ENCODE results near the gene ATPAF1.

The ATPAF1 gene, protein sequence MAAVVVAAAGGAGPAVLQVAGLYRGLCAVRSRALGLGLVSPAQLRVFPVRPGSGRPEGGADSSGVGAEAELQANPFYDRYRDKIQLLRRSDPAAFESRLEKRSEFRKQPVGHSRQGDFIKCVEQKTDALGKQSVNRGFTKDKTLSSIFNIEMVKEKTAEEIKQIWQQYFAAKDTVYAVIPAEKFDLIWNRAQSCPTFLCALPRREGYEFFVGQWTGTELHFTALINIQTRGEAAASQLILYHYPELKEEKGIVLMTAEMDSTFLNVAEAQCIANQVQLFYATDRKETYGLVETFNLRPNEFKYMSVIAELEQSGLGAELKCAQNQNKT

DNA sequence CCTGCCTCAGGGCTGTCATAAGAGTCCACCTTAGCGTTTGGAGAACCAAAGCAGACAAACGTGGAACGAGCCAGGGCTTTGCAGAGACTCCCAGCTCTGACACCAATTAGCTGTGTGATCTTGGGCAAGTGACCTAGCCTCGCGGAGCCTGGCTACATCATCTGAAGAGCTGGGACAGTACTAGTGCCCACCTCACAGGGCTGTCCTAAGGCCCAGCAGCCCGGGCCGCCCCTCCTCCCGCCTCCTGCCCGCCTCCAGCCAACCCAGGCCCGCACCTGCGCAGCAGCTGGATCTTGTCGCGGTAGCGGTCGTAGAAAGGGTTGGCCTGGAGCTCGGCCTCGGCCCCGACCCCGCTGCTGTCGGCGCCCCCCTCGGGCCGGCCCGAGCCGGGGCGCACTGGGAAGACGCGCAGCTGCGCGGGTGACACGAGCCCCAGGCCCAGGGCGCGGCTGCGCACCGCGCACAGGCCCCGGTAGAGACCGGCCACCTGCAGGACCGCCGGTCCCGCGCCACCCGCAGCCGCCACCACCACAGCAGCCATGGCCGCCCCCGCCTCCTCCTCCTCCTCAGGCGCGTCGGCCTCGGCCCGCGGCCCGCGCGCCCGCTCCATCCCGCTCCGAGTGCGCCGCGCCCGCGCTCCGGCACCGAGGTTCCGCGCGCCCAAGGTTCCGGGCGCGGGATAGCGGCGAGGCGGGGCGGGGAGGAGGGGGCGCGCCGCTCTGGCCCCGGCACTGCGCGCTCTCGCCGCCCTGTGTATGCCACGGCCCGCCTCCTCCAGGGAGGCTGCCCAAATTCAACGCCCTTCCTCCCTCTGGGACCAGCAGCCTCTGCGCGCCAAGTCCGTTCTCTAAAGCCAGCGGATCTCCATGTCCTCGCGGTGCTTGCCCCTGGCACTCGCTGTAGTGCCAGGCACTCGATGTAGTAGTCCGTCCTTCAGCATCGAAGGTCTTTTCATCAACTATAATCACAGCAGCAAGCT is at the start of gene ATPAF1:
TSS of gene ATPAF1 (minus strand) at position 583 of the 979 bp plus-strand sequence. CDS start at position 541, 42 bp downstream.
- in situ Hi-C loops (cut with HindIII; ENCODE audit: low sequenced_read_pairs): loop anchor here (5.0 kb wide), 1 partner anchor 61 kb away; no protein-coding TSS in a partner anchor

DNA sequence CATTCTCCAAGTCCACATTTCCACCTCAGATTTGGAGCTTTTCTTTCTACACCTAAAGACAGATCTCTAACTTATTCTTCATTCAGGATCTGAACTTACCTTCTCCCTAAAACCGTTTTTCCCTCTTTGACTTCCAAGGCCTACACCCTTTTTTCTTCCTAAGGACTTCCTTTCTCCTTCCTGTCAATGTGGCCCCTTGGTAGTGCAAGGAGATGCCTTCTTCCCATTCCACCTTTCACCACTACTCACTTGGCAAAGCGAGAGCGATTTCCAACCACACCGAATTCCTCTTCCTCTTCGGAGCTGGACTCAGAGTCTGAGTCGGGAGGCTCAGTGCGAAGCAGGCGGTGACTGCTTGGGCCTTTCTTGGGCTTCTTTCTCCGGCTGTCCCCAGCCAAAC is 49.5 kb upstream of the ATPAF1 start:
- in situ Hi-C loops (cut with HindIII; ENCODE audit: low sequenced_read_pairs): no loop called here

DNA sequence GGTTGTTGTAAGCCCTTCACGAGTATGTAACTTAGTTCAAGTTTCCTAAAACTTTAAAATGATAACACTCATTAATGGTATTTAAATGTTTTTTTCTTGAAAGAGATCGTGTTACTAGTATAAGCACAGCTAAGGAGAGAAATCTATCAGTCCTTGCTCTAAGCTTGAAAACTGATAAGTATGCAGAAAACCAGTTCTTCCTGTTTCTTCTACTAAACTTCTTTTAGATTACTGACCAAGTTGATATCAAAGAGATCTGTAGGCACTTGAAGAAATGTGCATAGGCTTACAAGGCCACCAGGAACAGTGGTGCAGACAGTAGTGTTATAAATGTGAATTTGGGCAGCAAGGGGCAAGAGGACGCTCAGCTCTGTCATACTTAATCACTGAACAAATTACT is 46.8 kb upstream of the ATPAF1 start:
- in situ Hi-C loops (cut with HindIII; ENCODE audit: low sequenced_read_pairs): no loop called here

DNA sequence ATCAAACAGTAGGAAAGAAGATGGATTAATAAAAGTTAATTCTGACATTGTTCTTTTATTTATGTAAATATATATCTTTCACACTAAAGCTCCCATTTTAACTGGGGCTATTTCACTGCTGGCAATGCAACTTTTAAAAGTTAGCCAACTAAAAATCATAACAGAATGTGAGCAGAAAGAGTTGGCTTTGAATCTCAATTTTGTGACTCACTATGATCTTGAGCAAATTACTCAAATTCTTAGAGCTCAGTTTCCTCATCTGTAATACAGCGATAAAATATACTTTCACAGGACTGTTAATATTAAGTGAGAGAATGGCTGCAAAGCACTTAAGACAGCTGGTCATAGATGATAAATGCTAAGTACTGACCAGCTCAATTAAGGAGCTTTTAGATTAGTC is 40.0 kb upstream of the ATPAF1 start:
- in situ Hi-C loops (cut with HindIII; ENCODE audit: low sequenced_read_pairs): no loop called here

DNA sequence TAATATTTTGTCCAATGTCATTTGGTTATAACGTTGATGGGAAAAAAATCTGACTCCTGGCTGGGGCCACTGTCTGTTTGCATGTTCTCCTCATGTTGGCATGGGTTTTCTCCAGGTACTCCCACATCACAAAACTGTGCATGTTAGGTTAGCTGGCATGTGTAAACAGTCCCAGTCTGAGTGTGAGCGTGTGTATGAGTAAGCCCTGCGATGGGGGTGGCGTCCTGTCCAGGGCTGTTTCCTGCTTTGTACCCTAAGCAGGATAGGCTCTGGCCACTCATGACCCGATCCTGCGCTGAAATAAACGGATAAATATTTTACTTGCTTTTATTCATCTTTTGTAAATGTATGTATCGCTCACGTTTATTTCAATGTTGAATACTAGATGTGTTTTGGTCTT is 37.2 kb upstream of the ATPAF1 start:
- in situ Hi-C loops (cut with HindIII; ENCODE audit: low sequenced_read_pairs): no loop called here

DNA sequence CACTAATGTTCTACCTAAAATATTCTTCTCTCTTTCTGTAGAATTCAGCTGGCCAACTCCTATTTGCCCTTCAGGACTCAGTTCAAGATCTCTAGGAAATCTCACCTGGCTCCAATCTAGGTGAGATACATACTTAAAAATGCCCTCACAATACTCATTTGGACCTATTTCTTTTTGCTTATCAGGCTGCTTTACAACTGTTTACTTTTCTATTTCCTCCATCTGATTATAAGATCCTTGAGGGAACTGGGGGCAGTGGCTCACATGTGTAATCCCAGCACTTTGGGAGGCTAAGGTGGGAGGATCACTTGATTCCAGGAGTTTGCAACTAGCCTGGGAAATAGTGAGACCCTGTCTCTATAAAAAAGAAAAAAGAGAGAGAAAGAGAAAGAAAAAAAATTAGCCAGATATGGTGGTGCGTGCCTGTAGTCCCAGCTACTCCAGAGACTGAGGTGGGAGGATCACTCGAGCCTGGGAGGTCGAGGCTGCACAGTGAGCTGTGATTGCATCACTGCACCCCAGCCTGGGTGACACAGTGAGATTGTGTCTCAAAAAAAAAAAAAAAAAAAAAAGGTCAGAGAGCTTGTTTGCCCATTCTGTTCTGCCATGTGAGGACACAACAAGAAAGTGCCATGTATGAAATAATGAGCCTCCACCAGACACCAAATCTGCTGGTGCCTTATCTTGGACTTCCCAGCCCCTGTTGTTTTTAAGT is 35.9 kb upstream of the ATPAF1 start:
- in situ Hi-C loops (cut with HindIII; ENCODE audit: low sequenced_read_pairs): no loop called here

DNA sequence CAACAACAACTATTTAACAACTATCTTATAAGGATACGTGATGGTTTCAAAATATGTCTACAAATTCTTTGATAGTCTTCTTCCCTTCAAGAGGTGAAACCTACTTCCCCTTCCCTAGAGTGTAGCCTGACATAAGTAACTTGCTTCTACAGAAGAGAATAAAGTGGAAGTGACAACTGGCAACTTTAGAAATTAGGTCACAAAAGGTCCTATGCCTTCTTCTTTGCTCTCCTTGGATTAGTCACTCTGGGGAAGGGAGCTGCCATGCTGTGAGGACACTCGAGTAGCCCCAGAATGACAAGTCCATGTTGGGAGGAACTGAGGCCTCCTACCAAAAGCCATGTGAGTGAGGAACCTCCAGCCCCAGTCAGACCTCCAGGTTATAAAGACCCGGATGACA is 31.5 kb upstream of the ATPAF1 start:
- in situ Hi-C loops (cut with HindIII; ENCODE audit: low sequenced_read_pairs): no loop called here

DNA sequence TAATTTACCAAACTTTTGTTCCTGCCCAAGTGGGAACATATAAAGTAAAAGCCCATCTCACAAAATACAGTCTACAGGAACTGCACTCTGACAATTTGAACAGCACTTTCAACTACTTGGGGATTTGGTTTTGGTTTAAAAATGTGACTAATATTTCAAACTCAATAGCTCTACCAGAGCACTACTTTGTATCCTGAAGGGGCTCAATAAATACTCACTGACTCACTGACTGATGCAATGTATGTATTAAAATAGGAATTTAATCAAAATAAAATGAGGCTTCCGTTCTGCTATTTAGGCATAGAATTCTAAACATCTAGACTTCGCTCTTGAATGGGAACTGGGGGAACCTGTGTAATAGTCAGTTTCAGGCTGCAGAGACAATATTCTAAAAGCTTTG is 28.9 kb upstream of the ATPAF1 start:
- in situ Hi-C loops (cut with HindIII; ENCODE audit: low sequenced_read_pairs): no loop called here

DNA sequence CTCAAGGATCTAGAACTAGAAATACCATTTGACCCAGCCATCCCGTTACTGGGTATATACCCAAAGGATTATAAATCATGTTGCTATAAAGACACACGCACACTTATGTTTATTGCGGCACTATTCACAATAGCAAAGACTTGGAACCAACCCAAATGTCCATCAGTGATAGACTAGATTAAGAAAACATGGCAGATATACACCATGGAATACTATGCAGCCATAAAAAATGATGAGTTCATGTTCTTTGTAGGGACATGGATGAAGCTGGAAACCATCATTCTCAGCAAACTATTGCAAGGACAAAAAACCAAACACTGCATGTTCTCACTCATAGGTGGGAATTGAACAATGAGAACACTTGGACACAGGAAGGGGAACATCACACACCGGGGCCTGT is 26.5 kb upstream of the ATPAF1 start:
- in situ Hi-C loops (cut with HindIII; ENCODE audit: low sequenced_read_pairs): loop anchor here (5.0 kb wide), 1 partner anchor 77 kb away; the partner anchor contains the start of gene MOB3C

DNA sequence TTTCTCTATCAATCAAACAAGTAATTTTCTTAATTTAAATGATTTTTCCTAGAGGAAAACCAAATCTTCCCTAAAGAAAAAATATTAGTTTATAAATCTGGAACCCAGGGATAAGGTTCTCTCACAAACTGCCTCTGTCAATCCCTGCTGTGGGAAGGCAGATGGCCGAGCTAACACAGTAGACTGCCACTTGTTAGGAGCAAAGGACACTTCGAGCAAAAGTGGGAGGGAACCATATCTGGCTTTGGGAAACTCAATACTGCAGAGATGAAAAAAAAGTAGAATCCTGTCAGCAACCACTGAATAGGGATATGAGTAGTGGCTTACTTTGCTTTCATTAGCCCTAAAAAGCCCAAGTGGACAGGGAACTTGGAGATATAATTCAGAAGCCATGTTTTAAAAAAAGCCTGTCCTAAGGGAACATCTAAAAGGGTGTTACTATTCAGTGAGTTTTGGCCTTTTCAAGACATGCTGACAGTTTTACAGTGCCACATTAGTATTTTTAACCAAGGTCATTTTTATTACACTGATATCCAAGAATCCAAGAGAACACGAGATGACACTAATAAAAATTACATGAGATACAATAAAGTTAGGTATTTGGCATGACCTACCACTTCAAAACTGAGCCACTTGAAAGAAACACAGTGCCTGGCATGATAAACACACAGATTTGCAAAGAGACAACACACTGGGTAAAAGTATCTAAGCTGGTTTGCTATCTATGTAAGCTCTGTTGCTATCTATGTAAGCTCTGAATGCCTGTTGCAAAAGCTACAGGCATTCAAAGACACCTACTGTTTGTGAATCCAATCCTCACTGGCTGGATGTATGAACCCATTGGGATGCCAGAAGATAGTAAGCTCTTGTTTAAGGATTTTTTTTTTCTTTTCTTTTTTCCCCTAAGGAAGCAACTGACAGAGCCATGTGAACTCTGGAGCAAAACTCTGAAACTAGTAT is 24.9 kb upstream of the ATPAF1 start:
- in situ Hi-C loops (cut with HindIII; ENCODE audit: low sequenced_read_pairs): loop anchor here (5.0 kb wide), 1 partner anchor 76 kb away; the partner anchor contains the start of gene MOB3C

DNA sequence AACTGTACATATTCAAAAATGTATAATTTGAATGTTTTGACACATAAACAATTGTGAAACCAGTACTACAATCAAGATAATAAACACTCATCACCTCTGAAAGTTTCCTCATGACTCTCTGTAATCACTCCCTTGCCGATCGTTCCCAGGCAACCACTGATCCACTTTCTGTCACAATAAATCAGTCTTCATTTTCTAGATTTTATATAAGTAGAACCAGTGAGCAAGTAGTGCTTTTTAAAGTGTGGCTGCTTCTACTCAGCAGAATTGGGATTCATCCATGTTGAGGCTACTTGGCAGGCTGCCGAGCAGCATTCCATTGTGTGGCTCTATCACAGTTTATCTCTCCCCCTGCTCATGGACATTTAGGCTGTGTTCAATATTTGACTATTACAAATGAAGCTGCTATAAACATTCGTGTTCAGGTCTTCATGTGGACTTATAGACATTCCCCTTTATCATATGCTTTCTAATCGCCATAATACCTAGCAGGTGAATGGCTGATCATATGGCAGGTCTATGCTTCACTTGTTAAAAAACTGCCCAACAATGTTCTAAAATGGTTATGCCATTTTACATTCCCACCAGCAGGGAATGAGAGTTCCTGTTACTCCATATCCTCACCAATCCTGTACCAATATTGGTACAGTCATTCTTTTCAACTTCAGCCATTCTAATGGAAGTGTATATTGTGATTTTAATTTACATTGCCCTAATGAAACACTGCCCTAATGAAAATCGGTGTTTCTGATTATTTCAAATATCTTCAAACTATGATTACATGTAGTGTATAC is 24.0 kb upstream of the ATPAF1 start:
- in situ Hi-C loops (cut with HindIII; ENCODE audit: low sequenced_read_pairs): loop anchor here (5.0 kb wide), 1 partner anchor 75 kb away; the partner anchor contains the start of gene MOB3C

DNA sequence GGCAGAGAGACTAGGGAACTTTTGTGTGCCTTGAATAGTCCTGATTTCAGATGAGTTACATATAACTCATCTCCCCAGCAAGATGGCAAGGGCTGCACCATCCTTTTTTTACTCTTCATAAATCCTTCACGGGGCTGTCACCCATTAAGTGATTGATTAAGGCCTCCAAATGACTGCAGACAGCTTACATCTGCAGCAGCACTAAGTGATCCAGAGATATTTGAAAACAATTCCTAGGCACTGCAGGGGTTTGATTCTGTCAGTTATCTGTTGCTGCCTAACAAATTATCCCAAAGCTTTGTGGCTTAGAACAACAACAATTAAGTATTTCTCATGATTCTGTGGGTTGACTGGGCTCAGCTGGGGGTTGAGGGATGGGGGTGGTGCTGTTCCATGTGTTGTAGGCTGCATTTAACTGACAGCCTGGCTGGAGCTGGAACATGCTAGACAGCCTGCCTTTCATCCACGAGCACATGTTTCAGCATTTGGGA is 22.8 kb upstream of the ATPAF1 start:
- in situ Hi-C loops (cut with HindIII; ENCODE audit: low sequenced_read_pairs): loop anchor here (5.0 kb wide), 1 partner anchor 74 kb away; the partner anchor contains the start of gene MOB3C

DNA sequence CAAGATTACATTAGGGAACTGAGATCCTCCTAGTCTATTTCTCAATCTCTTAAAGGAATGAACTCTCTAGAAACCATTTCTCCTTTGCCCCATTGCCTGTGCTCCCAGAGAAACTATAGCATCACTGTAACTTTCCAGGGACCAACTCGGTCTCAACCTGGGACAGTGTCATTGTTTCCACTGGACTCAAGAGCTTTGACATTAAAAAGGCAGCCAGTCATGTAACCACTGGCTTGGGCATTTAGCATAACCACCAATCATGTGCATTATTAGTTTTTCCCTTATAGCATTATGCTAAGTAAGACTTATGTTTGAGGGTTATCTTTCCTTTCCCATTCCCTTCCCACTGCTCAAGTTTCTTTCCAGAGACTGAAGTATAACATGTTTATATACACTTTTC is 21.7 kb upstream of the ATPAF1 start:
- in situ Hi-C loops (cut with HindIII; ENCODE audit: low sequenced_read_pairs): loop anchor here (5.0 kb wide), 1 partner anchor 73 kb away; the partner anchor contains the start of gene MOB3C

DNA sequence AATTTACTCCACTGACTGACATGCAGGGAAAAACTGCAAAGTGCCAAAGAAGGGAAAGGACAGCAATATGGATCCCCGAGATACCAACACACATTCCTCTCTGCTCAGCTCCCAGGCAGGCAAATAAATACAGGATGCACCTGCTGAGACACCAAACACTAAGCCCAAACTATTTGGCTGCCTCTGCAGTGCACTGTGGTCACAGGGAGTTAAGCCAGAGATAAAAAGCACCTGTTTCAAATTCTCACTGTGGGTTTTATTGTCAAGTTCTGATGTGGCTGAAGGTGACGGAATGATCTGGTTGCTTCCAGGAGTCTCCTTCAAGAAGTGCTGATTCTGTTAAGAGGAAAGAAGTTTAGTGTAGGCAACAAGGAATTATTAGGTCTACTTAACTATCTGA is 21.2 kb upstream of the ATPAF1 start:
- in situ Hi-C loops (cut with HindIII; ENCODE audit: low sequenced_read_pairs): no loop called here

DNA sequence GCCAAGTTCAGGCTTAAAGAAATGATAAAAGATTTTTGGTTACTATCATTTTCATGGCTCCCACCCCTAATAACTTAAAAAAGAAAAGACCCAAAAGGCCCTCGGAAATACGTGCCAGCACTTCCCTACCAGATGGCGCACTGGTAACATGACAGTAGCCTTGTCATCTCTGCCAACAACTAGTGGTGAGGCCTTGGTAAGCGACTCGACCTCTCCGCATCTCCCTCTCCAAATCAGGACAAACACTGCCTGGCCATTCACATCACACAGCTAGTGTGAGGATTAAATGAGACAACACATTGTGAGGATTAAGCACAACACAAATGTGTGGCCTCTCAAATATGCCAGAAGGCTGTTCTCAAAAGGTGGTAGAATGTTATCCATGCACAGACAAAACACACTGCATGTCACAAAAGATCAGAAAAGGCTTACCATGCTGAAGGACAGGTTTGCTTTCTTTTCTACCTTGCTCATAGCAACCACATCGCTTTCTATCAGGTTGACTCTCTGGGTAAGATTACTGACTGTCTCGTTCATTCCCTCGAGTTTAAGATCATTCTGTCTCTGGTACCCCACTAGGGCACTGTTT is 19.9 kb upstream of the ATPAF1 start:
- in situ Hi-C loops (cut with HindIII; ENCODE audit: low sequenced_read_pairs): no loop called here

DNA sequence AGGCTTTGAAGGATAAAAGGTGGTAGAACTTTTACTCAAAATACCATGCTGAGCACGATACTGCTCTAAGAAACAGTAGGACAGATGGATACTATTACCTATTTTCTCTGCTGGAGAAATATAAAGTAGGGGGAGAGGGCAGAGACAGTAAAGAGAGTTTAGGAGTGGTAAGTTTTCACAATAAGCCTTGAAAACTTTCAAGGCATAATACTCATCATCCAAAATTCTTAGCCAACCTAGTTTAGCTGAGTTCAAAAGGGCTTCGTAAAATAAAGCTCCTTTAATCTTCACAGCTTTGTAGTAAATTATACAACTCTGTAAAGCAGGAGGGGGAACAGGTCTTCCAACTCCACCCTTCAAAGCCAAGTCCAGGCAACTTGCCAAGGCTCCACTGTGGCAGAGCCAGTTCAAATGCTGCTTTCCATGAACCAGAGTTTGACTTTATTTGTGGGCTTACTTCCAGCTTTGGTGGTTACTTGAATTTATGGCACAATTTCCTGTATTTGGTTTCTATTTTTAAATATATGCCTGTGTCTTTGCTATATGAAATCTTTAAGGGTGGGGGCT is 19.0 kb upstream of the ATPAF1 start:
- in situ Hi-C loops (cut with HindIII; ENCODE audit: low sequenced_read_pairs): no loop called here

DNA sequence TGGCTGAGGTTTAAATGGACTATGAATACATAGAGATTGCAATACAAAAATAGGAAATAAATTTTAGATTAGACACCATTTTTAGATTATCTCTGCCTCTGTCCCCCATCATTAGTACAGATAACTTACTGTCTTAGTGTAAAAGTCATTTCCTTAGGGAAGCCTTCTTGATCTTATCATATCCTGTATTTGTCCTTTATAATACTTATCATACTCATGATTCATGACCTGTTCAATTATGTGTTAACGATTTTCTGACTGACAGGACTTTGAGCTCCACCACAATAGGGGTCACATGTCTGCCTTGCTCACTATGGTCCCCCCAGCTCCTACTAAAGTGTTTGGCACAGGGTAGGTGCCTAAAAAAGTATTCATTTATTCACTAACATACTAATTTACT is 18.1 kb upstream of the ATPAF1 start:
- in situ Hi-C loops (cut with HindIII; ENCODE audit: low sequenced_read_pairs): no loop called here

DNA sequence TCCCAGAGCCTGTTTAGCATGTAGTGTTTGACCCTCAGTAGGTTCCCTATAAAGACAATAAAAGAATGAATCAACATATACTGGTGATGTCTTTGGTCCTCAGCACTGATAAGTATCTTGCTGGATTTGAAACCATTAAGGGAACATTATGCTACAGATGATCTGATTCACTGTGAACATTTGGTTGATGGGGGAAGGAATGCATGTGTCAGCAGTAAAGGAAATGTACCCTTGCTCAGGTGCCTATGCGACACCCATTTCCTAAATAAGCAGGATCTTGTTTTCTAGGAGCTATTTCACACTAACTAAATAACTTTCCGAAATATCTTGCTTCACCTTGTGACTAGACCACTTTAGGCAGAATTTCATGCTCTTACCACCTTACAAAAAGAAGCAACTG is 16.5 kb upstream of the ATPAF1 start:
- in situ Hi-C loops (cut with HindIII; ENCODE audit: low sequenced_read_pairs): no loop called here

All from endothelial cell of hepatic sinusoid (primary cell).